ENCODE results near the gene PTPA. TPM values are rescaled to one million over a fixed set of nuclear protein-coding genes. Genes with fewer than 3 reads are reported as not detected.

The PTPA gene
- total and polyA plus RNA-seq, 7 donors, result 54.1 to 110 (median 97.9) TPM

DNA sequence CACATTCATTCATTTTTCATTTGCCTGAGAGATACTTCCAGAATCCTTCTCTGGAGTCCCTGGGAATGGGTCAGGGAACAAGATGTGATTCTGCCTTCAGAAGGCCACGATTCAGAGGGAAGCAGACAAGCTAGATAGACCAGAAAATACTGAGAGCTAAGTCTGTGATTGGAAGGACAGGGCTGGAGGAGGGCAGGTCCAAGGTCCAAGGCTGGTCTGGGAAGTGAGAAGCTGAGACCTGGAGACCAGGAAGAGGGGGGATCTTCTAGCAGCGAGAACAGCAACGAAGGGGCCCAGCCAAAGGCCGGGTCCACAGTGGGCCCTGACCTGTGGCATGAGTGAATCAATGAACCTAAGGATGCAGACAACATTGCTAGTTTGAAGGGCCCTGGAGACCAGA lies 70.9 kb downstream of the PTPA start:
- TF ChIP-seq, protein P1, sequence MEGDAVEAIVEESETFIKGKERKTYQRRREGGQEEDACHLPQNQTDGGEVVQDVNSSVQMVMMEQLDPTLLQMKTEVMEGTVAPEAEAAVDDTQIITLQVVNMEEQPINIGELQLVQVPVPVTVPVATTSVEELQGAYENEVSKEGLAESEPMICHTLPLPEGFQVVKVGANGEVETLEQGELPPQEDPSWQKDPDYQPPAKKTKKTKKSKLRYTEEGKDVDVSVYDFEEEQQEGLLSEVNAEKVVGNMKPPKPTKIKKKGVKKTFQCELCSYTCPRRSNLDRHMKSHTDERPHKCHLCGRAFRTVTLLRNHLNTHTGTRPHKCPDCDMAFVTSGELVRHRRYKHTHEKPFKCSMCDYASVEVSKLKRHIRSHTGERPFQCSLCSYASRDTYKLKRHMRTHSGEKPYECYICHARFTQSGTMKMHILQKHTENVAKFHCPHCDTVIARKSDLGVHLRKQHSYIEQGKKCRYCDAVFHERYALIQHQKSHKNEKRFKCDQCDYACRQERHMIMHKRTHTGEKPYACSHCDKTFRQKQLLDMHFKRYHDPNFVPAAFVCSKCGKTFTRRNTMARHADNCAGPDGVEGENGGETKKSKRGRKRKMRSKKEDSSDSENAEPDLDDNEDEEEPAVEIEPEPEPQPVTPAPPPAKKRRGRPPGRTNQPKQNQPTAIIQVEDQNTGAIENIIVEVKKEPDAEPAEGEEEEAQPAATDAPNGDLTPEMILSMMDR (IDR thresholded peaks at IDR 0.05), result no peak
- Histone ChIP-seq H3K9me3 (no peaks in the 10 kb centered on the region), H3K27ac (no peak overlapping the region), H3K4me1 (peaks cover 6% of the 10 kb centered on the region), H3K4me3 (no peak overlapping the region), H3K27me3 (ENCODE audit: insufficient read depth in 3 of 3, low read length in 2 of 3) (no peaks in the 10 kb centered on the region), H3K36me3 (ENCODE audit: insufficient read depth in 1 of 2, low read depth in 1 of 2) (no peaks in the 10 kb centered on the region)
- intact Hi-C loops (cut with DNase I), result no loop called here
- DNase-seq, result no peak
- WGBS, 3 donors, result 87 to 90% (median 87%) methylated on average over 4 of the region's 4 CpGs
- ATAC-seq, result no peak

DNA sequence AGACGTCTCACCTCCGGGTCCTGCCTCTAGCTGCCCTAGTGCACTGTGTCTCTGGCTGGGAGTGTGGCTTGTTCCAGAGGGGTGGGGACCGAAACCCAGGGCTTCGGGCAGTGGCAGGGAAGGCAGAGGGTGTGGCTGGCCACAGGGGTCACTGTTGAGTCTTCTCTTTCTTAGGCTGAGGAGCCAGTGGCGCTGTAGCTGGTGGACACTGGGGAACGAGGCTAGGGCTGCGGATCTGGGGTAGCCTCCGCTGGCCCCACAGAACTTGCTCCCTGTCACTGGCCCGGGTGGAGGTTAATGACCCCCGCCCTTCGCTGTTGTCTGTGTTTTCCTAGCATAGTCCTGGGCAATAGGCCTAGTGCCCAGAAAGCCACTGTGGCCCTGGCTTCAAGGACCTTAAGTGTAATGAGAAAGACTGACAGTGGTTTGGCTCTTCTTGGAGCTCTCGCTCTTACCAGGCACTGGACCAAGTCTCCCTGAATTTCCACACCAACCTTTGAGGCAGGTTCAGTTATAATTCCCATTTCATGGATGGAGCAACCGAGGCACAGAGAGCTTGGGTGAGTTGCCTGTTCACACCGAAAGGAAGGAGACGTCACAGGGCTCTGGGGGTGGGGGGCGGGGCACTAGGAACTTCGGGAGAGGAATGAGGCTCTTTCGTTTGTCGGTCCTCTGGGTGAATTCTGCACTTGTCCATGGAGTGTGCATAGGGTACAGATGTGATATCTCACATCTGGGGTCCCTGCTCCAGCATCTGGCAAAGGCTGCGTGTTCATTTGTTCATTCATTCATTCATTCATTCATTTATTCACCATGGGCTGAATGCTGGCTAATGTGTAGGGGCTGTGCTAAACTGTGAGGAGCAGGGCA lies 71.6 kb downstream of the PTPA start:
- no peaks in the 10 kb centered on the region for H3K27me3 ChIP-seq (ENCODE audit: insufficient read depth in 3 of 3, low read length in 2 of 3)
- H3K27ac ChIP-seq, result no peak overlapping the region
- TF ChIP-seq, protein P1 (IDR thresholded peaks at IDR 0.05), result peak; percentile 32
- no peaks in the 10 kb centered on the region for H3K36me3 ChIP-seq (ENCODE audit: insufficient read depth in 1 of 2, low read depth in 1 of 2)
- intact Hi-C loops (cut with DNase I), result no loop called here
- peak; percentile 41 to 70 for DNase-seq
- WGBS, 3 donors, result 64 to 65% (median 64%) methylated on average over 20 of the region's 20 CpGs
- no peak for ATAC-seq
- H3K4me3 ChIP-seq, result no peak overlapping the region
- H3K9me3 ChIP-seq, result no peaks in the 10 kb centered on the region
- H3K4me1 ChIP-seq, result peaks cover 6% of the 10 kb centered on the region

DNA sequence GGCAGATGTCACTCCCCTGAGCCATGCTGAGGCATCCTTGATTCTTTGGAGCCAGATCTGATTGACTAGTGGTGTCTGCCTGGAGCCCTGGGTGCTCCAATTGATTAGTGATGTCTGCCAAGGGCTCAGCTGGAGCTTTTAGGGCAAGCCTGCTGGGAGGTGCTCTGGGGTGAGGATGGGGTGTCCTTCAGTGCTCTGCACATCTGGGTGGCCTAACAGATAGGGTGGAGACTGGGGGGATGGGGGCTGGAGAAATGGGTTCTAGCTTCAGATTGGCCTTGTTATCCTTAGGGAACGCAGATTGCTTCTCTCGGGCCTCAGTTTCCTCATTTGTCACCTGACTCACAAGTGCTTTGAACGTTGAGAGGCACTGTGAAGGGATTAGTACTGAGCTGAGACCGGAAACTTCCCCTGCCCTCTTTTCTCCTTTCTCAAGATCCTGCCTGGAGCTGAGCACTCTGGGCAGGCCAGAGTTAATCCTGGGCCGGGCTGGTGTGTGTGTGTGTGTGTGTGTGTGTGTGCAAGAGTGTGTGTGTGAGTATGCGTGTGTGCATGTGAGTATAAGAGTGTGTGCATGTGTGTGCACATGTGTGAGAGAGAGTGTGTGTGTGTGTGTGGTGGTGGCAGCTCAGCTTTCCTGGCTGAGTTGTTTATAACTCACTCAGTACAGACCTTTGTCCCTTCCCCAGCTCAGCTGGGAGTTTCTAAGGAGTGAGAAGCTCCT lies 72.4 kb downstream of the PTPA start:
- H3K27ac ChIP-seq, result no peak overlapping the region
- H3K36me3 ChIP-seq (ENCODE audit: insufficient read depth in 1 of 2, low read depth in 1 of 2), result no peaks in the 10 kb centered on the region
- H3K4me1 ChIP-seq, result peaks cover 2% of the 10 kb centered on the region
- H3K27me3 ChIP-seq (ENCODE audit: insufficient read depth in 3 of 3, low read length in 2 of 3), result no peaks in the 10 kb centered on the region
- H3K4me3 ChIP-seq, result no peak overlapping the region
- intact Hi-C loops (cut with DNase I), result no loop called here
- H3K9me3 ChIP-seq, result no peaks in the 10 kb centered on the region
- ATAC-seq, result no peak
- no peak for DNase-seq
- TF ChIP-seq, protein P1 (IDR thresholded peaks at IDR 0.05), result no peak
- 60 to 72% (median 65%) methylated on average over 6 of the region's 6 CpGs for WGBS, 3 donors

DNA sequence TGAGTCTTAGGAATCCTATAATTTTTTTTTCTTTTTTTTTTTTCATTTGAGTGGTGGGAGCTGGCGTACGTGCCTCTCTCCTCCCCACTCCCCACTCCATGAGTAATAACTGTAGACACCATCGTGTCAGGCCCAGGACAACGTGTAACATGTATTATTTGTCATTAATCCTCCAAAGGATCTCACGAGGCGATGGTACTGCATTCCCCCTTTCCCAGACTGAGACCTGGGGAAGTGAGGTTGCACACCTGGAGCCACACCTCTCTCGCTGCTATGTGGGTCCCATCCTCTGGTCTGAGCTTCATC lies 73.0 kb downstream of the PTPA start:
- H3K27me3 ChIP-seq (ENCODE audit: insufficient read depth in 3 of 3, low read length in 2 of 3), result no peaks in the 10 kb centered on the region
- H3K9me3 ChIP-seq, result no peaks in the 10 kb centered on the region
- H3K4me3 ChIP-seq, result no peak overlapping the region
- no peaks in the 10 kb centered on the region for H3K36me3 ChIP-seq (ENCODE audit: insufficient read depth in 1 of 2, low read depth in 1 of 2)
- DNase-seq (no peak), ATAC-seq (no peak)
- no peaks in the 10 kb centered on the region for H3K4me1 ChIP-seq
- TF ChIP-seq, protein P1 (IDR thresholded peaks at IDR 0.05), result no peak
- intact Hi-C loops (cut with DNase I), result no loop called here
- H3K27ac ChIP-seq, result no peak overlapping the region
- 78 to 84% (median 81%) methylated on average over 7 of the region's 7 CpGs for WGBS, 3 donors

All from psoas muscle (tissue), 8 donors.